Adrenal gland (tissue), 5 donors: ENCODE measurements around the gene MINPP1.

ENCODE experiments used
- CTCF ChIP-seq, 6 experiments: fragments of 450-650 bp in 4 of 6; fragments of 200-600 bp in 2 of 6; sonication (generic) in 1 of 6; IDR thresholded peaks; 1 replicate in 5 of 6; 2 replicates in 1 of 6; pipeline versions ENCODE4 v1.5.1 to v1.8.0; 2016 to 2021; ENCODE audit warnings: antibody characterized with exemption in 6 of 6, mild to moderate bottlenecking in 2 of 6, moderate library complexity in 1 of 6
- POLR2A ChIP-seq, 2 donors: fragments of 450-650 bp; IDR thresholded peaks; one replicate each; pipeline ENCODE4 v1.6.1; 2017; ENCODE audit warnings: antibody characterized with exemption in 2 of 2, mild to moderate bottlenecking in 2 of 2, moderate library complexity in 1 of 2
- donor health status: DM: no; HTN: no; CAD: no.

DNA sequence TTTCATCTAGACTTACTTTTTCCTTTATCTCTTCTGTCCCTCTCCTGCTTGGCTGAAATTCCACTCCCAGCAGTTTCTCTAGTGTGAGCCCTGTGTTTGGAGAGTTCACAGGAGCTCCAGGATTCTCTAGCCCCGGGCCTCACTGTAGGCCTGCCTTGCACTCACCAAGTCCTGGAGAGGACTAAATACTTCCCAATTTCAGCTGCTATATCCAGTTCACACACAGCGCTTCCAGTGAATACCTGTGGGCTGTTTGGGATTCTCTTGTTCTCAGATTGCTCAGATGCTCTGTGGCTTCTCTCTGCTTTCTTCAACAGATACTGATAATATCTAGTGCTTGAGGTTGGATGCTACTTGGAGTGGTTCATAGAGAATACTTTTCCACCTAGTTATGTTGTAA, 46.0 kb downstream of the MINPP1 start:
- TF ChIP-seq POLR2A (IDR thresholded peaks at IDR 0.05) (no peak), CTCF (IDR thresholded peaks at IDR 0.05) (no peak)
